Lower leg skin (tissue), 4 donors: Measurements from ENCODE around the gene KCNJ6. TPM values are rescaled to one million over a fixed set of nuclear protein-coding genes. Genes with fewer than 3 reads are reported as not detected.

Source experiments
- DNase-seq, 2 donors: peaks; one replicate each; pipeline ENCODE4 v3.0.0-alpha.2; 2019; ENCODE audit warnings: low spot score in 2 of 2
- H3K4me3 ChIP-seq: fragments of 200-600 bp; sonication (generic); 2 replicates; pipeline ENCODE4 v1.5.1; 2017; ENCODE audit warnings: mild to moderate bottlenecking, low read depth; ENCODE audit not compliant: poor library complexity, severe bottlenecking
- POLR2A ChIP-seq, 2 donors: fragments of 450-650 bp; IDR thresholded peaks; one replicate each; pipeline ENCODE4 v1.6.1; 2016 to 2017; ENCODE audit warnings: antibody characterized with exemption in 2 of 2, mild to moderate bottlenecking in 1 of 2, moderate library complexity in 1 of 2
- WGBS, 2 donors: methylation state at CpG; one replicate each; pipeline ENCODE4 v1.1.5; 2018; 5-methylcytosine and 5-hydroxymethylcytosine counted together
- intact Hi-C: fragments of 100-400 bp; cut with DNase I; formaldehyde crosslinking; loops from one replicate; pipeline ENCODE4 v1.15.0; 2023; ENCODE audit warnings: low total_unique reads
- total RNA-seq, 4 donors: library from RNA; depleted of rRNA; stranded (reverse); fragments of >200 nt; gene quantifications; one replicate each; pipeline ENCODE4 v1.1.0, GENCODE V29; 2016
- TF ChIP-seq, protein P1 (sequence below), 3 donors: fragments of 450-650 bp; IDR thresholded peaks; one replicate each; pipeline ENCODE4 v1.5.1; 2016; ENCODE audit warnings: antibody characterized with exemption in 3 of 3, mild to moderate bottlenecking in 3 of 3, moderate library complexity in 2 of 3

KCNJ6 gene
- total RNA-seq, 4 donors from 2014 or later, result 0.04 TPM; not detected in 3

DNA sequence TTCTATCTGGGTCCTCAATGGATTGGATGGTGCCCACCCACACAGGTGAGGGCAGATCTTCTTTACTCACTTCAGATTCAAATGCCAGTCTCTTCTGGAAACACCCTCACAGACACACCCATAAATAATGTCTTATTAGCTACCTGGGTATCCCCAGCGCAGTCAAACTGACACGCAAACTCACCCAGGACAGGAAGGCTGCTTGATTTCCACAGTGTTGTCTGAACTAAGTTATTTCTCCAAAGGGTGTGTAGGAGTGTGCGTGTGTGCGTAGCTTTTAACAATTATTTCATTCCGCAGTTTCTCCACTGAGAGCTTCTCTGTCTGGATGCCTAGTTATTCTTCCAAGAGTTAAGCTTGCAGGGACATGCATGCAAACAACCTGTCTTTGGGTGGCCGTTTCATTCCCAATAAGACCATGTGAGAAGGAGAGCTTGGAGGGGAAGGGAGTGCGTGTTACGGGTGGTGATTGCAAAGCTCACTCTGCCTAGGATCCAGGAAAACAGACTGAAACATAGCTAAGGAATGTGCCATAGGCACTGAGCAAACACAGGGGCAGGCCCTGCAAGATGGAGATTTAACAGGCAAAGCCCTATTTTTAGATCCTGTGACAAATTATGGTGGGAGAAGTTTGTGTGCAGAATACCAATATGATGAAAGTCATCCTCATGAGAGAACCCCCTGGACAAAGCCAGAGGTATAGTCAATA lies 280.0 kb downstream of the KCNJ6 start:
- TF ChIP-seq POLR2A (IDR thresholded peaks at IDR 0.05), result no peak
- TF ChIP-seq, protein P1, sequence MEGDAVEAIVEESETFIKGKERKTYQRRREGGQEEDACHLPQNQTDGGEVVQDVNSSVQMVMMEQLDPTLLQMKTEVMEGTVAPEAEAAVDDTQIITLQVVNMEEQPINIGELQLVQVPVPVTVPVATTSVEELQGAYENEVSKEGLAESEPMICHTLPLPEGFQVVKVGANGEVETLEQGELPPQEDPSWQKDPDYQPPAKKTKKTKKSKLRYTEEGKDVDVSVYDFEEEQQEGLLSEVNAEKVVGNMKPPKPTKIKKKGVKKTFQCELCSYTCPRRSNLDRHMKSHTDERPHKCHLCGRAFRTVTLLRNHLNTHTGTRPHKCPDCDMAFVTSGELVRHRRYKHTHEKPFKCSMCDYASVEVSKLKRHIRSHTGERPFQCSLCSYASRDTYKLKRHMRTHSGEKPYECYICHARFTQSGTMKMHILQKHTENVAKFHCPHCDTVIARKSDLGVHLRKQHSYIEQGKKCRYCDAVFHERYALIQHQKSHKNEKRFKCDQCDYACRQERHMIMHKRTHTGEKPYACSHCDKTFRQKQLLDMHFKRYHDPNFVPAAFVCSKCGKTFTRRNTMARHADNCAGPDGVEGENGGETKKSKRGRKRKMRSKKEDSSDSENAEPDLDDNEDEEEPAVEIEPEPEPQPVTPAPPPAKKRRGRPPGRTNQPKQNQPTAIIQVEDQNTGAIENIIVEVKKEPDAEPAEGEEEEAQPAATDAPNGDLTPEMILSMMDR (IDR thresholded peaks at IDR 0.05), result no peak
- 48 to 66% methylated on average over 8 of the region's 8 CpGs for WGBS, 2 donors
- no peak overlapping the region for H3K4me3 ChIP-seq
- DNase-seq, result no peak
- intact Hi-C loops, result no loop called here

DNA sequence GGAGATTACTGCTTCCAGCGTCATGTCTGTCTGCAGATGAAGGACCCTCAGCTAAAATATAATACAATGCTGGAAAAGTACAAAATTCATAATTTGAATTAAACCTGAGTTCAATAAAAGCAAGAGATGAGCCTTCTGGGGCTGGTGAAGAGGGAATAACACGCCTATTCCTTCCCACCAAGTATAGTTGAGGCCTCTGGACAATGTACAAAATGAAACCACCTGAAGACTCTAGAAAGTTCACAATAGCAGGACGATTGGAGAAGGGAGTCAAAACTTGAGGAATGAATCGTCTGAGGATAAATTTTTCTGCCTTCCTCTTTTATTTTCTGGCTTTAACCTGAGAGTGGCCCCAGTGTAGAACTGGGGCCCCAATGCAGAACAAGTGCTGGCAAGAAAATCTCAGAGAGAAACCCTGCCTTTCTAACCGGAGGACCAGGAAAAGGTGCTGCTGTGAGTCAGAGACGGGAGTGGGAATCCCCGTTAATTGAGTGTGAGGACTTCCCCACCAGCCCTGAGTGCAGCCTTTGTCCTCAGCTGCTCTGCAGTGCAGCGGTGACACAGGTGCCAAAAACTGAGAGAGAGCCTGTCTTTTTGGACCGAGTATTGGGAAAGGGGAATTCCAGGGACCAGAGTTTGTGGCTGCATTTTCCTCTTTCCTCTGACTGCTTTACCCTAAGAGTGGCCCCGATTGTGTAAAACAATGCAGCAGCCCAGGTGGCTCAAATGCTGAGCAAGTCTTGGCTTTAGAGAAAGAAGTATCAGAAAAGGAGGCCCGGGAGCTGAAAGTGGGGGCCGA lies 284.7 kb downstream of the KCNJ6 start:
- H3K4me3 ChIP-seq, result no peak overlapping the region
- 28 to 38% methylated on average over 12 of the region's 12 CpGs for WGBS, 2 donors
- no peak for DNase-seq
- intact Hi-C loops, result no loop called here
- TF ChIP-seq, protein P1 (IDR thresholded peaks at IDR 0.05), result no peak
- TF ChIP-seq POLR2A (IDR thresholded peaks at IDR 0.05), result no peak

DNA sequence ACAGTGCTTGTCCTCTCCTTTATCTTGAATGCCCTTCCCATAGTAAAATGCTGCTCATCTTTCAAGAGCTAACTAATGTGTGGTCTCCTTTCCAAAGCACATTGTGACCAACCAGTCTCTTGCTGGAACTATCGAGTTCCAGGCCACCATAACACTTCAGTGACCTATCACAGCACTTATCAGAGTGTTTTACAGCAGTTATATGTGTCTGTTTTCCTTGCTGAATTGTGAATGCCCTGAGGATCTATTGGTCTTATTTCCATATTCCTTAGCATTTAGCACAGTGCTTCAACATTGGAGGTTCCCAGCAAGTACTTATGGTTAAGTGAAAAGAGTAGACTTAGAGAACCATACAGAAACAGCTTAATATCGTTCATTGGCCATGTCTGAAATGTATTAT lies 285.4 kb downstream of the KCNJ6 start:
- DNase-seq, result no peak
- no peak for TF ChIP-seq POLR2A (IDR thresholded peaks at IDR 0.05)
- TF ChIP-seq, protein P1 (IDR thresholded peaks at IDR 0.05), result no peak
- no peak overlapping the region for H3K4me3 ChIP-seq
- intact Hi-C loops, result no loop called here
- 80 to 82% methylated on average over 2 of the region's 2 CpGs for WGBS, 2 donors

DNA sequence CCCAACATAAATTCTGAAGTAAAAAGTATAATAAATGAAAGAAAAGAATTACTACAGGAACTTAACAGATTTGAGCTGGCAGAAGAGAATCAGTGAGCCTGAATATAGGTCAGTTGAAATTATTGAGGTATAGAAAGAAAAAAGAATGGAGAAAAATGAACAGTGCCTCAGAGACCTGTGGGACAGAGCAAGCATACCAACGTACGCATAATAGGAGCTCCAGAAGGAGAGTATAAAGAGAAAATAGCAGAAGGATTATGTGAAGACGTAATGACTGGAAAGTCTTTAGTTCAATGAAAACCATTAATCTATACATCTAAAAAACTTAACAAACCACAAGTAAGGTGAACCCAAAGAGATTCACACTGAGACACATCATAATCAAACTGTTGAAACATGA lies 287.9 kb downstream of the KCNJ6 start:
- intact Hi-C loops, result no loop called here

DNA sequence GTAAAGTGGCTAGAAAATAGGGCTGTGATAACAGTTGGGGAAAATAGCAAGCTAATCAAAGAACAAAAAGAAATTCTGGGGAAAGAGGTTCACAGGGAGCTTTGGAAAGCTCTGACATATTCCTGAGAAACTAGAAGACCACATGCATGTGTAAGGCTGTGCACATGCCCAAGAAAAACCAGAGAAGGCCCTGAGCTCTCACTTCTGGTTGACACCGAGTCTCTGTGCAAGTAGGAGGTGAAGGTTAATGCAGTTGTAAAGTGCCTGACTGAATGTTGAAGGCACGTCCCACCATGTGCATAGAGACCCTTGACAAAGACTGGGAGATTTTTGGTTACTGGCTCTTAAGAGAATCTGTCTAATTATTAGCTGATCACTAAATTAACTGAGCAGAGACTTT lies 288.7 kb downstream of the KCNJ6 start:
- no peak for DNase-seq
- H3K4me3 ChIP-seq, result no peak overlapping the region
- 92 to 94% methylated on average over 2 of the region's 2 CpGs for WGBS, 2 donors
- intact Hi-C loops, result no loop called here
- TF ChIP-seq, protein P1 (IDR thresholded peaks at IDR 0.05), result no peak
- no peak for TF ChIP-seq POLR2A (IDR thresholded peaks at IDR 0.05)

More for the DNA sequence above, 287.9 kb downstream of the KCNJ6 start:
- no peak overlapping the region for H3K4me3 ChIP-seq
- no peak for DNase-seq
- 91 to 94% methylated on average over 3 of the region's 3 CpGs for WGBS, 2 donors
- TF ChIP-seq, protein P1 (IDR thresholded peaks at IDR 0.05), result no peak
- no peak for TF ChIP-seq POLR2A (IDR thresholded peaks at IDR 0.05)
